GM18517 (cell line): ENCODE measurements around the gene POLR1E.

ENCODE experiments used
- ATAC-seq: cut with Tn5 transposase; IDR thresholded peaks from one replicate; pipeline ENCODE4 v1.9.1; 2021; ENCODE audit warnings: mild to moderate bottlenecking, moderate library complexity; ENCODE audit not compliant: unreplicated experiment

POLR1E gene

GRCh38 chr9:37485389-37486255 is at the start of gene POLR1E:
TSS of gene POLR1E (plus strand) at chr9:37485948. CDS start at chr9:37486048, 100 bp downstream.
- ATAC-seq, result peak; percentile 95

- ATAC-seq, result no peak
Observed at GRCh38 chr9:37436540-37436939, 49.2 kb upstream of the POLR1E start.

- ATAC-seq, result no peak
Observed at GRCh38 chr9:37437010-37437409, 48.7 kb upstream of the POLR1E start.

- ATAC-seq, result no peak
Observed at GRCh38 chr9:37437621-37438020, 48.1 kb upstream of the POLR1E start.

GRCh38 chr9:37438359-37438758 is 47.4 kb upstream of the POLR1E start:
- no peak for ATAC-seq

- ATAC-seq, result no peak
Observed at GRCh38 chr9:37441776-37442370, 43.9 kb upstream of the POLR1E start.

- ATAC-seq, result no peak
Observed at GRCh38 chr9:37442556-37442955, 43.2 kb upstream of the POLR1E start.

GRCh38 chr9:37443566-37443965 is 42.2 kb upstream of the POLR1E start:
- ATAC-seq, result no peak

- ATAC-seq, result no peak
Observed at GRCh38 chr9:37444890-37445289, 40.9 kb upstream of the POLR1E start.

GRCh38 chr9:37445832-37446231 is 39.9 kb upstream of the POLR1E start:
- ATAC-seq, result no peak

- no peak for ATAC-seq
Observed at GRCh38 chr9:37446401-37446800, 39.3 kb upstream of the POLR1E start.

GRCh38 chr9:37447111-37447510 is 38.6 kb upstream of the POLR1E start:
- no peak for ATAC-seq

- no peak for ATAC-seq
Observed at GRCh38 chr9:37449862-37450632, 35.7 kb upstream of the POLR1E start.

- ATAC-seq, result no peak
Observed at GRCh38 chr9:37451628-37452027, 34.1 kb upstream of the POLR1E start.

- no peak for ATAC-seq
Observed at GRCh38 chr9:37452611-37453010, 33.1 kb upstream of the POLR1E start.

GRCh38 chr9:37453827-37454226 is 31.9 kb upstream of the POLR1E start:
- ATAC-seq, result no peak

- no peak for ATAC-seq
Observed at GRCh38 chr9:37454238-37454637, 31.5 kb upstream of the POLR1E start.

- ATAC-seq, result no peak
Observed at GRCh38 chr9:37455884-37456647, 29.7 kb upstream of the POLR1E start.

- ATAC-seq, result no peak
Observed at GRCh38 chr9:37456817-37457216, 28.9 kb upstream of the POLR1E start.

- ATAC-seq, result no peak
Observed at GRCh38 chr9:37464006-37464405, 21.7 kb upstream of the POLR1E start.
